DND-41 (cell line): ENCODE data around the gene BACH2.

Experiments used
- EZH2 ChIP-seq: IDR thresholded peaks from 3 replicates; pipeline ENCODE4 v1.6.1; 2012; ENCODE audit warnings: borderline replicate concordance, low read depth, mild to moderate bottlenecking, moderate library complexity, low read length, inconsistent platforms; ENCODE audit not compliant: severe bottlenecking
- TF ChIP-seq, protein P1 (sequence below): IDR thresholded peaks from 2 replicates; pipeline ENCODE4 v1.5.1; 2012; ENCODE audit warnings: borderline replicate concordance, low read length, moderate library complexity, mild to moderate bottlenecking; ENCODE audit not compliant: poor library complexity, severe bottlenecking; ENCODE audit errors: extremely low read depth

DNA sequence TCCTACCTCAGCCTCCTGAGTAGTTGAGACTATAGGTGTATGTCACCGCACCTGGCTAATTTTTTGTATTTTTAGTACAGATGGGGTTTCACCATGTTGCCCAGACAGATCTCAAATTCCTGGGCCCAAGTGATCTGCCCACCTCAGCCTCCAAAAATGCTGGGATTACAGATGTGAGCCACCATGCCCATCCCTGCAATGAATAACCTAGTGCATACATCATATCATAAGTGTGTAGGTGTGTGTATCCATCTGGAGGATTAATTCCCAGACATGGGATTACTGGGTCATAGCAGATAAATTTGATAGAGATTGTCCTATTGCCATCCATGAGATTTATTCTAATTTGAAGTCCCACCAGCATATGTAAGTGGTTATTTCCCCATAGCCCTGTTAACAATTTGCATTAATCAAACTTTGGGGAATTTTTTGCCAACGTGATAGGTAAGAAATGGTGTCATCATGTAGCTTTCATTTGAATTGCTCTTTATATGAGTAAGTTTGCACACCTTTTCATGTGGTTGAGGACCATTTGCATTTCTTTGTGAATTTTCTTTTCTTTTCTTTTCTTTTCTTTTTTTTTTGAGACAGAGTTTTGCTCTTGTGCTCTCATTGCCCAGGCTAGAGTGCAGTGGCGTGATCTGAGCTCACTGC, 29.9 kb upstream of the BACH2 start:
- TF ChIP-seq, protein P1, sequence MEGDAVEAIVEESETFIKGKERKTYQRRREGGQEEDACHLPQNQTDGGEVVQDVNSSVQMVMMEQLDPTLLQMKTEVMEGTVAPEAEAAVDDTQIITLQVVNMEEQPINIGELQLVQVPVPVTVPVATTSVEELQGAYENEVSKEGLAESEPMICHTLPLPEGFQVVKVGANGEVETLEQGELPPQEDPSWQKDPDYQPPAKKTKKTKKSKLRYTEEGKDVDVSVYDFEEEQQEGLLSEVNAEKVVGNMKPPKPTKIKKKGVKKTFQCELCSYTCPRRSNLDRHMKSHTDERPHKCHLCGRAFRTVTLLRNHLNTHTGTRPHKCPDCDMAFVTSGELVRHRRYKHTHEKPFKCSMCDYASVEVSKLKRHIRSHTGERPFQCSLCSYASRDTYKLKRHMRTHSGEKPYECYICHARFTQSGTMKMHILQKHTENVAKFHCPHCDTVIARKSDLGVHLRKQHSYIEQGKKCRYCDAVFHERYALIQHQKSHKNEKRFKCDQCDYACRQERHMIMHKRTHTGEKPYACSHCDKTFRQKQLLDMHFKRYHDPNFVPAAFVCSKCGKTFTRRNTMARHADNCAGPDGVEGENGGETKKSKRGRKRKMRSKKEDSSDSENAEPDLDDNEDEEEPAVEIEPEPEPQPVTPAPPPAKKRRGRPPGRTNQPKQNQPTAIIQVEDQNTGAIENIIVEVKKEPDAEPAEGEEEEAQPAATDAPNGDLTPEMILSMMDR, result no peak
- TF ChIP-seq EZH2, result no peak
